GM12878 (cell line): ENCODE results near the gene RAD51B. TPM values are rescaled to one million over a fixed set of nuclear protein-coding genes. Genes with fewer than 3 reads are reported as not detected.
A peak's percentile ranks its signal among the peaks of the same experiment; 100 is the strongest.

Experiments
- ATF7 ChIP-seq: fragments of 450-650 bp; IDR thresholded peaks from 2 replicates; pipeline ENCODE4 v1.6.1; 2016; ENCODE audit warnings: low read depth, mild to moderate bottlenecking
- BACH1 ChIP-seq: fragments of 450-650 bp; IDR thresholded peaks from 2 replicates; pipeline ENCODE4 v1.6.1; 2017; ENCODE audit warnings: mild to moderate bottlenecking, borderline replicate concordance
- BMI1 ChIP-seq: fragments of 450-650 bp; IDR thresholded peaks from 2 replicates; pipeline ENCODE4 v1.6.1; 2016; ENCODE audit warnings: mild to moderate bottlenecking, moderate library complexity, borderline replicate concordance
- BRCA1 ChIP-seq: IDR thresholded peaks from 2 replicates; pipeline ENCODE4 v1.6.1; 2011; ENCODE audit warnings: low read depth, low read length, improper control_type of control experiment
- CEBPB ChIP-seq, 2 experiments: fragments of 150-350 bp in 1 of 2; IDR thresholded peaks; 2 replicates each; pipeline ENCODE4 v1.6.1; 2012 to 2014; ENCODE audit warnings: low read depth in 2 of 2, low read length in 2 of 2, borderline replicate concordance in 1 of 2, inconsistent platforms in 1 of 2
- EGR1 ChIP-seq, 2 experiments: IDR thresholded peaks; 1 replicate in 1 of 2; 2 replicates in 1 of 2; pipeline ENCODE4 v1.6.1; 2011 to 2012; ENCODE audit warnings: low read depth in 2 of 2, low read length in 2 of 2, borderline replicate concordance in 1 of 2, mild to moderate bottlenecking in 1 of 2, moderate library complexity in 1 of 2
- EP300 ChIP-seq, 2 experiments: fragments of 150-350 bp in 1 of 2; IDR thresholded peaks; 2 replicates each; pipeline ENCODE4 v1.6.1; 2011 to 2012; ENCODE audit warnings: low read depth in 2 of 2, low read length in 2 of 2, borderline replicate concordance in 1 of 2, improper control_type of control experiment in 1 of 2, inconsistent platforms in 1 of 2; ENCODE audit not compliant: control insufficient read depth in 1 of 2
- ESRRA ChIP-seq: IDR thresholded peaks from 2 replicates; pipeline ENCODE4 v1.6.1; 2012; ENCODE audit warnings: mild to moderate bottlenecking, low read length, improper control_type of control experiment
- FOS ChIP-seq: IDR thresholded peaks from 3 replicates; pipeline ENCODE4 v1.6.1; 2011; ENCODE audit warnings: borderline replicate concordance; ENCODE audit not compliant: insufficient read length; ENCODE audit errors: extremely low read depth
- JUND ChIP-seq: IDR thresholded peaks from 2 replicates; pipeline ENCODE4 v1.6.1; 2012; ENCODE audit warnings: low read depth, mild to moderate bottlenecking, low read length, improper control_type of control experiment, moderate library complexity
- NFIC ChIP-seq: IDR thresholded peaks from 2 replicates; pipeline ENCODE4 v1.6.1; 2012; ENCODE audit warnings: low read depth, mild to moderate bottlenecking, inconsistent platforms, low read length, moderate library complexity
- RAD21 ChIP-seq: IDR thresholded peaks from 2 replicates; pipeline ENCODE4 v1.6.1; 2011; ENCODE audit warnings: mild to moderate bottlenecking, low read depth, low read length, moderate library complexity; ENCODE audit not compliant: insufficient read depth
- RAD51 ChIP-seq: fragments of 450-650 bp; IDR thresholded peaks from 2 replicates; pipeline ENCODE4 v1.6.1; 2016; ENCODE audit warnings: moderate library complexity, mild to moderate bottlenecking, inconsistent platforms
- RUNX3 ChIP-seq: IDR thresholded peaks from 2 replicates; pipeline ENCODE4 v1.6.1; 2012; ENCODE audit warnings: low read length, inconsistent platforms
- SMC3 ChIP-seq: IDR thresholded peaks from 2 replicates; pipeline ENCODE4 v1.6.1; 2011; ENCODE audit warnings: low read length, improper control_type of control experiment, borderline replicate concordance
- SPI1 ChIP-seq: IDR thresholded peaks from 2 replicates; pipeline ENCODE4 v1.6.1; 2011; ENCODE audit warnings: low read depth, mild to moderate bottlenecking, low read length, moderate library complexity, borderline replicate concordance; ENCODE audit not compliant: insufficient read depth
- TARDBP ChIP-seq: IDR thresholded peaks from 2 replicates; pipeline ENCODE4 v1.6.1; 2016; ENCODE audit warnings: borderline replicate concordance
- WRNIP1 ChIP-seq: IDR thresholded peaks from 2 replicates; pipeline ENCODE4 v1.6.1; 2011; ENCODE audit warnings: low read depth, low read length, improper control_type of control experiment, borderline replicate concordance
- YY1 ChIP-seq: IDR thresholded peaks from 2 replicates; pipeline ENCODE4 v1.6.1; 2011; ENCODE audit warnings: low read depth, mild to moderate bottlenecking, low read length
- ZBTB33 ChIP-seq: fragments of 450-650 bp; IDR thresholded peaks from 2 replicates; pipeline ENCODE4 v1.6.1; 2017; ENCODE audit warnings: mild to moderate bottlenecking
- ZNF384 ChIP-seq: IDR thresholded peaks from 2 replicates; pipeline ENCODE4 v1.6.1; 2012; ENCODE audit warnings: low read depth, mild to moderate bottlenecking, low read length, improper control_type of control experiment, borderline replicate concordance
- polyA plus RNA-seq, 11 experiments: library from polyadenylated mRNA; depleted of rRNA in 4 of 11; unstranded in 6 of 11; stranded (reverse) in 5 of 11; fragments of >200 nt; fragmentation: Nextera tagmentation in 4 of 11; fragmentation: Illumina TruSeq in 1 of 11; extraction: Ambion mirVana in 4 of 11; extraction: Trizol in 1 of 11; gene quantifications; 1 replicate in 1 of 11; 2 replicates in 10 of 11; pipeline versions ENCODE4 v1.2.1 to v1.2.3, GENCODE V29; 2011 to 2016; ENCODE audit warnings: inconsistent platforms in 2 of 11, missing spikeins in 2 of 11, low read depth in 1 of 11
- total RNA-seq, 4 experiments: library from RNA; depleted of rRNA in 3 of 4; stranded (reverse); fragments of >200 nt in 3 of 4; fragmentation: Illumina TruSeq in 1 of 4; extraction: Trizol in 1 of 4; gene quantifications; 2 replicates each; pipeline versions ENCODE4 v1.2.1 to v1.2.3, GENCODE V29; 2013 to 2021
- TF ChIP-seq, protein P1 (sequence below): IDR thresholded peaks from 2 replicates; pipeline ENCODE4 v1.6.1; 2011; ENCODE audit warnings: borderline replicate concordance, low read depth, mild to moderate bottlenecking, moderate library complexity, low read length; ENCODE audit not compliant: insufficient read depth, poor library complexity, severe bottlenecking
- TF ChIP-seq, protein P2 (sequence below): fragments of 450-650 bp; IDR thresholded peaks from 2 replicates; pipeline ENCODE4 v1.6.1; 2016; ENCODE audit warnings: mild to moderate bottlenecking, moderate library complexity, borderline replicate concordance

Gene RAD51B
- total and polyA plus RNA-seq, 10 of the 15 experiments (the other 5 are each of a cell fraction or from before 2014, with no cell fraction given) = 9.8 to 26.8 (median 21.3) TPM

DNA sequence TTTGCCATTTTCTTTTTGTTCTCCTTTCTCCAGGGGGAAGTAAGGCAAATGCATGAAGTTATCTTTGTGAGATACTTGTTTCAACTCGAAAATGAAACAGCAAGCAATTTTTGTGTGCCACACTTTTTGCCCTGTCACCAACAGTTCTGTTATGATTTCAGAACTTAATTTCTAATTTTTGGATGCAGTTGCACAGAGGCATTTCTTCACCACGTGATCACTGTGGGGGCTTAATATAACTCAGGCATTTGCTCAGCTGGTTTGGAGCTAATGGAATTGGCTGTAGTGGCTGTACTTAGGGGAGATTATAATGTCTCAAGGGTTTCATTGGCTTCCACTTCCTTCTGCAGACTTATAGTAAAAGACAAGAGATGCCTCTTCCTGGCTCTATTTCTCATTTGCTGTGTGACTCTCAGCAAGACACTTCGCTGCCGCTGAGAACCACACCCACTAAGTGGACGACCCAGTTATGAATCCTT, 452.4 kb downstream of the RAD51B start (continued):
- peak in 1 of 2 experiments; percentile 43; a peak in 1 of 4 replicates for TF ChIP-seq CEBPB (IDR thresholded peaks at IDR 0.05; ENCODE audit: borderline replicate concordance in 1 of 2, low read depth in 2 of 2, low read length in 2 of 2)
- TF ChIP-seq EGR1 (IDR thresholded peaks at IDR 0.05; ENCODE audit: borderline replicate concordance in 1 of 2, low read depth in 2 of 2, low read length in 2 of 2) = no peak
- TF ChIP-seq ZBTB33 = no peak
- peak; percentile 47; the same call in 1 of the 2 replicates for TF ChIP-seq SPI1
- peak; percentile 85 for TF ChIP-seq RAD51
- no peak for TF ChIP-seq YY1
- no peak for TF ChIP-seq WRNIP1
- no peak for TF ChIP-seq RAD21
- no peak for TF ChIP-seq JUND
- no peak for TF ChIP-seq FOS
- no peak for TF ChIP-seq ESRRA
- peak in 1 of 2 experiments; percentile 33; a peak in 1 of 4 replicates for TF ChIP-seq EP300 (IDR thresholded peaks at IDR 0.05; ENCODE audit: borderline replicate concordance in 1 of 2, control insufficient read depth in 1 of 2, low read depth in 2 of 2, low read length in 2 of 2)
- TF ChIP-seq NFIC = peak; percentile 75
- no peak; the same call in 1 of the 2 replicates for TF ChIP-seq ATF7
- TF ChIP-seq, protein P1, sequence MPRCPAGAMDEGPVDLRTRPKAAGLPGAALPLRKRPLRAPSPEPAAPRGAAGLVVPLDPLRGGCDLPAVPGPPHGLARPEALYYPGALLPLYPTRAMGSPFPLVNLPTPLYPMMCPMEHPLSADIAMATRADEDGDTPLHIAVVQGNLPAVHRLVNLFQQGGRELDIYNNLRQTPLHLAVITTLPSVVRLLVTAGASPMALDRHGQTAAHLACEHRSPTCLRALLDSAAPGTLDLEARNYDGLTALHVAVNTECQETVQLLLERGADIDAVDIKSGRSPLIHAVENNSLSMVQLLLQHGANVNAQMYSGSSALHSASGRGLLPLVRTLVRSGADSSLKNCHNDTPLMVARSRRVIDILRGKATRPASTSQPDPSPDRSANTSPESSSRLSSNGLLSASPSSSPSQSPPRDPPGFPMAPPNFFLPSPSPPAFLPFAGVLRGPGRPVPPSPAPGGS = no peak
- TF ChIP-seq BMI1 = no peak
- TF ChIP-seq BACH1 = no peak
- TF ChIP-seq SMC3 = no peak; the same call in 1 of the 2 replicates
- TF ChIP-seq, protein P2, sequence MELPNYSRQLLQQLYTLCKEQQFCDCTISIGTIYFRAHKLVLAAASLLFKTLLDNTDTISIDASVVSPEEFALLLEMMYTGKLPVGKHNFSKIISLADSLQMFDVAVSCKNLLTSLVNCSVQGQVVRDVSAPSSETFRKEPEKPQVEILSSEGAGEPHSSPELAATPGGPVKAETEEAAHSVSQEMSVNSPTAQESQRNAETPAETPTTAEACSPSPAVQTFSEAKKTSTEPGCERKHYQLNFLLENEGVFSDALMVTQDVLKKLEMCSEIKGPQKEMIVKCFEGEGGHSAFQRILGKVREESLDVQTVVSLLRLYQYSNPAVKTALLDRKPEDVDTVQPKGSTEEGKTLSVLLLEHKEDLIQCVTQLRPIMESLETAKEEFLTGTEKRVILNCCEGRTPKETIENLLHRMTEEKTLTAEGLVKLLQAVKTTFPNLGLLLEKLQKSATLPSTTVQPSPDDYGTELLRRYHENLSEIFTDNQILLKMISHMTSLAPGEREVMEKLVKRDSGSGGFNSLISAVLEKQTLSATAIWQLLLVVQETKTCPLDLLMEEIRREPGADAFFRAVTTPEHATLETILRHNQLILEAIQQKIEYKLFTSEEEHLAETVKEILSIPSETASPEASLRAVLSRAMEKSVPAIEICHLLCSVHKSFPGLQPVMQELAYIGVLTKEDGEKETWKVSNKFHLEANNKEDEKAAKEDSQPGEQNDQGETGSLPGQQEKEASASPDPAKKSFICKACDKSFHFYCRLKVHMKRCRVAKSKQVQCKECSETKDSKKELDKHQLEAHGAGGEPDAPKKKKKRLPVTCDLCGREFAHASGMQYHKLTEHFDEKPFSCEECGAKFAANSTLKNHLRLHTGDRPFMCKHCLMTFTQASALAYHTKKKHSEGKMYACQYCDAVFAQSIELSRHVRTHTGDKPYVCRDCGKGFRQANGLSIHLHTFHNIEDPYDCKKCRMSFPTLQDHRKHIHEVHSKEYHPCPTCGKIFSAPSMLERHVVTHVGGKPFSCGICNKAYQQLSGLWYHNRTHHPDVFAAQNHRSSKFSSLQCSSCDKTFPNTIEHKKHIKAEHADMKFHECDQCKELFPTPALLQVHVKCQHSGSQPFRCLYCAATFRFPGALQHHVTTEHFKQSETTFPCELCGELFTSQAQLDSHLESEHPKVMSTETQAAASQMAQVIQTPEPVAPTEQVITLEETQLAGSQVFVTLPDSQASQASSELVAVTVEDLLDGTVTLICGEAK = 0 out of 2 replicates have a peak, but pooled peaks have one; percentile 29
- no peak for TF ChIP-seq ZNF384
- no peak for TF ChIP-seq BRCA1
- no peak for TF ChIP-seq TARDBP
- TF ChIP-seq RUNX3 = peak; percentile 8; the same call in 1 of the 2 replicates
